GM19438 (cell line): Measurements from ENCODE around the gene SLX4IP.
"Not testable (repeated sequence)": the region's sequence is repeated elsewhere in the genome, so short reads cannot be mapped to it uniquely, and the experiment has no call there.

Source experiments
- ATAC-seq: cut with Tn5 transposase; IDR thresholded peaks from one replicate; pipeline ENCODE4 v1.9.1; 2021; ENCODE audit warnings: low read depth; ENCODE audit not compliant: unreplicated experiment

The SLX4IP gene

GRCh38 chr20:10563935-10564492 is 128.9 kb downstream of the SLX4IP start:
- ATAC-seq, result no peak

GRCh38 chr20:10565191-10565921 is 130.3 kb downstream of the SLX4IP start:
- no peak for ATAC-seq

GRCh38 chr20:10565922-10566897 is 131.1 kb downstream of the SLX4IP start:
- no peak for ATAC-seq

GRCh38 chr20:10568032-10568431 is 132.9 kb downstream of the SLX4IP start:
- ATAC-seq, result no peak

GRCh38 chr20:10571313-10571815 is 136.3 kb downstream of the SLX4IP start:
- ATAC-seq, result no peak

- ATAC-seq, result no peak
Measured at GRCh38 chr20:10572853-10573252, 137.7 kb downstream of the SLX4IP start.

- ATAC-seq, result no peak
Measured at GRCh38 chr20:10573273-10573950, 138.3 kb downstream of the SLX4IP start.

- no peak for ATAC-seq
Measured at GRCh38 chr20:10573951-10574339, 138.8 kb downstream of the SLX4IP start.

- ATAC-seq, result no peak
Measured at GRCh38 chr20:10576411-10577090, 141.4 kb downstream of the SLX4IP start.

- ATAC-seq, result no peak
Measured at GRCh38 chr20:10577648-10578047, 142.5 kb downstream of the SLX4IP start.

GRCh38 chr20:10578607-10579006 is 143.5 kb downstream of the SLX4IP start:
- no peak for ATAC-seq

GRCh38 chr20:10579942-10580341 is 144.8 kb downstream of the SLX4IP start:
- ATAC-seq, result no peak

- ATAC-seq, result no peak
Measured at GRCh38 chr20:10580700-10581099, 145.6 kb downstream of the SLX4IP start.

- no peak for ATAC-seq
Measured at GRCh38 chr20:10581823-10582222, 146.7 kb downstream of the SLX4IP start.

GRCh38 chr20:10584371-10584770 is 149.3 kb downstream of the SLX4IP start:
- ATAC-seq, result no peak

GRCh38 chr20:10585308-10585707 is 150.2 kb downstream of the SLX4IP start:
- ATAC-seq, result no peak

GRCh38 chr20:10586296-10586695 is 151.2 kb downstream of the SLX4IP start:
- no peak for ATAC-seq

- ATAC-seq, result not testable (repeated sequence)
Measured at GRCh38 chr20:10590446-10590845, 155.3 kb downstream of the SLX4IP start.

- no peak for ATAC-seq
Measured at GRCh38 chr20:10590950-10591671, 156.0 kb downstream of the SLX4IP start.
